Osteoblast (primary cell): ENCODE data around the gene FOSL2. TPM values are rescaled to one million over a fixed set of nuclear protein-coding genes. Genes with fewer than 3 reads are reported as not detected.

Experiments
- DNase-seq: peaks from one replicate; pipeline ENCODE4 v3.0.0; 2011; ENCODE audit warnings: low spot score, mixed read lengths; ENCODE audit not compliant: insufficient read length; ENCODE audit errors: missing footprints
- H2AFZ ChIP-seq: 2 replicates; pipeline ENCODE4 v1.6.0; 2011; ENCODE audit warnings: mild to moderate bottlenecking, low read length
- H3K27ac ChIP-seq: 2 replicates; pipeline ENCODE4 v1.5.1; 2011; ENCODE audit warnings: mild to moderate bottlenecking, low read depth, low read length, moderate library complexity
- H3K27me3 ChIP-seq: 2 replicates; pipeline ENCODE4 v1.6.0; 2012; ENCODE audit warnings: mild to moderate bottlenecking, control low read depth, inconsistent platforms, low read length, moderate library complexity; ENCODE audit not compliant: insufficient read depth
- H3K36me3 ChIP-seq: 2 replicates; pipeline ENCODE4 v1.5.1; 2011; ENCODE audit warnings: mild to moderate bottlenecking, low read length, control low read depth, moderate library complexity; ENCODE audit not compliant: insufficient read depth
- H3K4me1 ChIP-seq: 2 replicates; pipeline ENCODE4 v1.5.1; 2011; ENCODE audit warnings: mild to moderate bottlenecking, low read length, control low read depth, moderate library complexity; ENCODE audit not compliant: insufficient read depth
- H3K4me2 ChIP-seq: 2 replicates; pipeline ENCODE4 v1.6.0; 2011; ENCODE audit warnings: mild to moderate bottlenecking, low read length; ENCODE audit not compliant: insufficient read depth
- H3K4me3 ChIP-seq: fragments of 200-600 bp; sonication (generic); 3 replicates; pipeline ENCODE4 v1.5.1; 2012; ENCODE audit warnings: mild to moderate bottlenecking, low read length, inconsistent platforms; ENCODE audit not compliant: insufficient read depth
- H3K79me2 ChIP-seq: 2 replicates; pipeline ENCODE4 v1.6.0; 2012; ENCODE audit warnings: mild to moderate bottlenecking, low read length, control low read depth, inconsistent platforms; ENCODE audit not compliant: insufficient read depth
- H3K9me3 ChIP-seq: 2 replicates; pipeline ENCODE4 v1.5.1; 2011; ENCODE audit warnings: low read depth, low read length, control low read depth
- H4K20me1 ChIP-seq: 2 replicates; pipeline ENCODE4 v1.6.0; 2012; ENCODE audit warnings: mild to moderate bottlenecking, low read length, control low read depth; ENCODE audit not compliant: insufficient read depth
- CTCF ChIP-seq: IDR thresholded peaks from 2 replicates; pipeline ENCODE4 v1.5.1; 2011; ENCODE audit warnings: mild to moderate bottlenecking, low read depth, low read length, moderate library complexity; ENCODE audit errors: extremely low read depth
- total RNA-seq: library from RNA; depleted of rRNA; stranded (reverse); fragments of >200 nt; gene quantifications from 2 replicates; pipeline ENCODE4 v1.2.3, GENCODE V29; 2012

FOSL2 gene
- total RNA-seq, 1 donor: 86.9 TPM

GRCh38 chr2:28451793-28452533 is 59.3 kb downstream of the FOSL2 start:
- peak; percentile 15 for DNase-seq
- Histone ChIP-seq H3K4me2 (no peak overlapping the region), H2AFZ (no peak overlapping the region), H3K4me1 (peaks cover 33% of the 10 kb centered on the region), H3K27ac (no peak overlapping the region), H3K79me2 (no peaks in the 10 kb centered on the region), H3K27me3 (no peaks in the 10 kb centered on the region), H3K9me3 (no peaks in the 10 kb centered on the region), H3K36me3 (no peaks in the 10 kb centered on the region), H4K20me1 (no peaks in the 10 kb centered on the region), H3K4me3 (no peak overlapping the region)
- no peak for TF ChIP-seq CTCF

- Histone ChIP-seq H4K20me1 (no peaks in the 10 kb centered on the region), H2AFZ (no peak overlapping the region)
Measured at GRCh38 chr2:28452534-28453081, 60.0 kb downstream of the FOSL2 start.

GRCh38 chr2:28453396-28453795 is 60.7 kb downstream of the FOSL2 start:
- TF ChIP-seq CTCF: no peak
- Histone ChIP-seq H3K9me3 (no peaks in the 10 kb centered on the region), H3K4me2 (no peak overlapping the region), H3K4me1 (peaks cover 19% of the 10 kb centered on the region), H4K20me1 (no peaks in the 10 kb centered on the region), H3K36me3 (no peaks in the 10 kb centered on the region), H3K79me2 (no peaks in the 10 kb centered on the region), H3K27ac (no peak overlapping the region), H3K4me3 (no peak overlapping the region), H3K27me3 (no peaks in the 10 kb centered on the region), H2AFZ (no peak overlapping the region)
- peak; percentile 14 for DNase-seq

More at GRCh38 chr2:28452534-28453081, 60.0 kb downstream of the FOSL2 start:
- Histone ChIP-seq H3K4me2 (no peak overlapping the region), H3K27me3 (no peaks in the 10 kb centered on the region), H3K4me1 (peaks cover 26% of the 10 kb centered on the region), H3K9me3 (no peaks in the 10 kb centered on the region), H3K27ac (no peak overlapping the region), H3K36me3 (no peaks in the 10 kb centered on the region), H3K4me3 (no peak overlapping the region), H3K79me2 (no peaks in the 10 kb centered on the region)
- peak; percentile 92 for DNase-seq
- TF ChIP-seq CTCF: peak; percentile 94

- Histone ChIP-seq H4K20me1 (no peaks in the 10 kb centered on the region), H3K36me3 (no peaks in the 10 kb centered on the region), H3K27ac (no peak overlapping the region), H3K79me2 (no peaks in the 10 kb centered on the region), H3K4me3 (no peak overlapping the region), H3K9me3 (no peaks in the 10 kb centered on the region), H3K4me2 (no peak overlapping the region), H3K4me1 (peaks cover 10% of the 10 kb centered on the region), H2AFZ (no peak overlapping the region), H3K27me3 (no peaks in the 10 kb centered on the region)
- TF ChIP-seq CTCF: no peak
- peak; percentile 62 for DNase-seq
Measured at GRCh38 chr2:28454016-28454930, 61.6 kb downstream of the FOSL2 start.
